HG03039 (cell line): Measurements from ENCODE around the gene ZNF565.
"Not testable (repeated sequence)": the region's sequence is repeated elsewhere in the genome, so short reads cannot be mapped to it uniquely, and the experiment has no call there.

Experiments used
- ATAC-seq: cut with Tn5 transposase; IDR thresholded peaks from one replicate; pipeline ENCODE4 v1.9.1; 2021; ENCODE audit warnings: mild to moderate bottlenecking, moderate library complexity; ENCODE audit not compliant: unreplicated experiment

ZNF565 gene

GRCh38 chr19:36215276-36216123 is 1.0 kb upstream of the ZNF565 start:
- ATAC-seq: peak; percentile 2

GRCh38 chr19:36212895-36213294 is 1.6 kb downstream of the ZNF565 start:
- ATAC-seq: no peak

GRCh38 chr19:36210497-36210896 is 4.0 kb downstream of the ZNF565 start:
- ATAC-seq: no peak

DNA sequence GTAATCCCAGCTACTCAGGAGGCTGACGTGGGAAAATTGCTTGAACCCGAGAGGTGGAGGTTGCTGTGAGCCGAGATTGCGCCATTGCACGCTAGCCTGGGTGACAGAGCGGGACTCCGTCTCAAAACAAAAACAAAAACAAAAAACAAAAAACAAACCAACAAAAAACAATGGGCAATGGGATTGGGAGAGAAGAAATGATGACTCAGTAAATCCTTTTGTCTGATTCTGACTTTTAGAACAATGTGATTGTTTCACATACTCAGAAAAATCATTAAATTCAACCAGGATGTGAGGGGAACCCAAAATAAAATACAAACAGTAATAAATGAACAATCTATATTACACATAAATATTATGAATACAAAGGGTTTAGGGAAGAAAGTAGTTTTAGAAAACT is 5.1 kb downstream of the ZNF565 start:
- no peak for ATAC-seq

- ATAC-seq: peak; percentile 53
Observed at GRCh38 chr19:36207605-36208252, 6.7 kb downstream of the ZNF565 start.

DNA sequence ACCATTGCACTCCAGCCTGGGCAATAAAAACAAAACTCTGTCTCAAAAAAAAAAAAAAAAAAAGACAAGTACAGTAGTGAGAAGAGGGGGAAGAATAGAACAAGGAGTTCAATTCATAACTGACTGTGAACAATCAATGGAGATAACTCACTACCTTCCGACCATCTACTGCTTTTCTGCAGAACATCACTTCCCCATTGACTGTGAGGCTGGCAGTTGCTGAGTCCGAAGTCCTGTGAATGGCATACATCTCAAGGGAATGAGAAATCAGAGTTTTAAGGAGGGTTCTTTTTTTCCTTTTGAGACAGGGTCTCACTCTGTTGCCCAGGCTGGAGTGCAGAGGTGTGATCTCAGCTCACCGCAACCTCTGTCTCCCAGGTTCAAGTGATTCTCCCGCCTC is 11.2 kb downstream of the ZNF565 start:
- ATAC-seq: no peak

- no peak for ATAC-seq
Observed at GRCh38 chr19:36201684-36202083, 12.8 kb downstream of the ZNF565 start.

GRCh38 chr19:36198119-36198518 is 16.3 kb downstream of the ZNF565 start:
- no peak for ATAC-seq

GRCh38 chr19:36196249-36196648 is 18.2 kb downstream of the ZNF565 start:
- no peak for ATAC-seq

DNA sequence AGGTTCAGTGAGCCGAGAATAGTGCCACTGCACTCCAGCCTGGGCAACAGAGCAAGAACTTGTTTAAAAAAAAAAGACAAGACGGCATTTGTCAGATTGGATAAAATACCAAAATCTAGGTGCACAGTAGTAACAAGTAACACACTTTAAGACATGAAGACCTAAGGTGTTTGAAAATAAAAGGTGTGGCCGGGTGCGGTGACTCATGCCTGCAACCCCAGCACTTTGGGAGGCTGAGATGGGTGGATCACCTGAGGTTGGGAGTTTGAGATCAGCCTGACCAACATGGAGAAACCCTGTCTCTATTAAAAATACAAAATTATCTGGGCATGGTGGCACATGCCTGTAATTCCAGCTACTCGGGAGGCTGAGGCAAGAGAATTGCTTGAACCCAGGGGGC is 27.7 kb downstream of the ZNF565 start:
- ATAC-seq: not testable (repeated sequence)

- no peak for ATAC-seq
Observed at GRCh38 chr19:36183245-36183628, 31.2 kb downstream of the ZNF565 start.

DNA sequence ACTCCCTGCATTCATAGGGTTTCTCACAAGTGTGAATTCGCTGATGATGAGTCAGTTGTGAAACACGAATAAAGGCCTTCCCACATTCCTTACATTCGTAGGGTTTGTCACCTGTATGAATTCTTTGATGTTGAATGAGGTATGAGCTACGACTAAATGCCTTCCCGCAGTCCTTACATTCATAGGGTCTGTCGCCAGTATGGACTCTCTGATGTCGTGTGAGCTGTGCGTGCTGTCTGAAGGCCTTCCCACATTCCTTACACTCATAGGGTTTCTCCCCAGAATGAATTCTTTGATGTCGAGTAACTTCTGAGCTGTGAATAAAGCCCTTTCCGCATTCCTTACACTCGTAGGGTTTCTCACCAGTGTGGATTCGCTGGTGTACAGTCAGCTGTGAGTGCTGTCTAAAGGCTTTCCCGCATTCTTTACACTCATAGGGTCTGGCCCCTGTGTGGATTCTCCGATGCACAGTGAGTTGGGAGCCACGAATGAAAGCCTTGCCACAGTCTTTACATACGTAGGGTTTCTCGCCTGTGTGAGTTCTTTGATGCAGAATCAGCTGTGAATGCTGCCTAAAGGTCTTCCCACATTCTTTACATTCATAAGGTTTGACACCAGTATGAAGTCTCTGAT is 31.7 kb downstream of the ZNF565 start:
- ATAC-seq: no peak

- not testable (repeated sequence) for ATAC-seq
Observed at GRCh38 chr19:36179077-36179476, 35.4 kb downstream of the ZNF565 start.

- ATAC-seq: not testable (repeated sequence)
Observed at GRCh38 chr19:36173846-36174245, 40.6 kb downstream of the ZNF565 start.

GRCh38 chr19:36172852-36173251 is 41.6 kb downstream of the ZNF565 start:
- ATAC-seq: no peak

GRCh38 chr19:36169084-36169760 is 45.2 kb downstream of the ZNF565 start:
- ATAC-seq: no peak

- ATAC-seq: no peak
Observed at GRCh38 chr19:36163813-36164212, 50.7 kb downstream of the ZNF565 start.

DNA sequence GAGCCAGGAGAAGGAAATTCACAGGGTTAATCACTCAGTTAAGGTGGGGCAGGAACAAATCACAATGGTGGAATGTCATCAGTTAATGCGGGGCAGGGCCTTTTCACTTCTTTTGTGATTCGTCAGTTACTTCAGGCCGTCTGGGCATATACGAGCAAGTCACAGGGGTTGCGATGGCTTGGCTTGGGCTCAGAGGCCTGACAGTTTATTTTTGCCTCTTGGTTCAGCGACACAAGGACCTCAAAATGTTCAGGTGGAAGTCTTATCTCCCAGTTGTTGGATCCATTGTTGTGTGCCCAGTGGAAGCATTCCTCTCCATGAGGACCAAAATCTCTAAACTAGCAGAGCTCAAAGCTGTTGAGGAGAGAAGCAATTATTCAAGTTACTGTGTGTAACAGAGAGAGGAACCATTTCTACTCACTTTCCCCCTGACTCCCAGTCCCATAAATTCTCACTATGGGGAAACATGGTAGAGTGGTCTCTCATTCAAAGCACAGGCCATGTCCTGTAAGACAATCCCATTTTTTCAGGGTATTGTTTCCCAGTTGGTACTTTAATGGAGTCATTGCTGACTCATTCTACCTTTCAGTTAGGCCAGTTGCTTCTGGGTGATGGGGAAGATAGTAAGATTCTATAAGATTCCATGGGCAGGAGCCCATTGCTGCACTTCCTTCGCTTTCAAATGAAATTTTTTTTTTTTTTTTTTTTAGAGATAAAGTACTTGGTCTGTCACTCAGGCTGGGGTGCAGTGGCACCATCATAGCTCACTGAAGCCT is 53.5 kb downstream of the ZNF565 start:
- ATAC-seq: no peak

DNA sequence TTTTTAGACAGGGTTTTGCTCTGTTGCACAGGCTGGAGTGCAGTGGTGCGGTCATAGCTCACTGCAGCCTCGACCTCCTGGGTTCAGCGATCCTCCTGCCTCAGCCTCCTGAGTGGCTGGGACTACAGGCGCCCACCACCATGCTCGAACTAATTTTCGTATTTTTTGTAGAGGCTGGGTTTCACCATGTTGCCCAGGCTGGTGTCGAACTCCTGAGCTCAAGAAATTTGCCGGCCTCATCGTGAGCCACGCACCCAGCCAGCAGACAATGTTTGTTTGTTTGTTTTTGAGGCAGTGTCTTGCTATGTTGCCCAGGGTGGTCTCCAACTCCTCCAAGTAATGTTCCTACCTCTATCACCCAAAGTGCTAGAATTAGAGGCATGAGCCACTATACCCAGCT is 61.3 kb downstream of the ZNF565 start:
- ATAC-seq: no peak

GRCh38 chr19:36152352-36153091 is 61.9 kb downstream of the ZNF565 start, which contains the start of gene COX7A1:
Gene COX7A1 (minus strand): TSS chr19:36152447. CDS start chr19:36152407, 40 bp downstream.
- ATAC-seq: no peak
